Measurements from ENCODE around the gene POTEM. TPM values are rescaled to one million over a fixed set of nuclear protein-coding genes. Genes with fewer than 3 reads are reported as not detected.
"Not testable (repeated sequence)": the region's sequence is repeated elsewhere in the genome, so short reads cannot be mapped to it uniquely, and the experiment has no call there.

The POTEM gene
- not detected for total RNA-seq

DNA sequence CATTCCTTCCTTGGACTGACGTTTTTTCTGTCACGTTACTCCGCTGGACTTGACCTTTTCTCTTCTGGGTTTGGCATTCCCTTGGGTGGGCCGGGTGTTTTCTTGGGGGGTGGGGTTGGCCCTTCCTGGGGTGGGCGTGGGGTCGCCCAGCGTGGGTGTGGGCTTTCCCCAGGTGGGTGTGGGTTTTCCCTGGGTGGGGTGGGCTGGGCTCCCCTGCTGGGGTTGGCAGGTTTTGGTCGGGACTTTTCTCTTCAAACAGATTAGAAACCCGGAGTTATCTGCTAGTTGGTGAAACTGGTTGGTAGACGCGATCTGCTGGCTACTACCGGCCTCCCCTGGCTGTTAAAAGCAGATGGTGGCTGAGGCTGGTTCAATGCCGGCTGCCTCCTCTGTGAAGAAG, at the start of gene POTEM:
Gene POTEM (plus strand): TSS at position 301 of the 400 bp plus-strand sequence. CDS start 52 bp downstream, at position 353.
- H3K4me3 Mint-ChIP-seq; CTCF ChIA-PET; H3K27ac Mint-ChIP-seq; H3K36me3 Mint-ChIP-seq (ENCODE audit: low read depth); H3K4me1 Mint-ChIP-seq; H3K9me3 Mint-ChIP-seq; POLR2A ChIA-PET; DNase-seq; H3K27me3 Mint-ChIP-seq: not testable (repeated sequence)

DNA sequence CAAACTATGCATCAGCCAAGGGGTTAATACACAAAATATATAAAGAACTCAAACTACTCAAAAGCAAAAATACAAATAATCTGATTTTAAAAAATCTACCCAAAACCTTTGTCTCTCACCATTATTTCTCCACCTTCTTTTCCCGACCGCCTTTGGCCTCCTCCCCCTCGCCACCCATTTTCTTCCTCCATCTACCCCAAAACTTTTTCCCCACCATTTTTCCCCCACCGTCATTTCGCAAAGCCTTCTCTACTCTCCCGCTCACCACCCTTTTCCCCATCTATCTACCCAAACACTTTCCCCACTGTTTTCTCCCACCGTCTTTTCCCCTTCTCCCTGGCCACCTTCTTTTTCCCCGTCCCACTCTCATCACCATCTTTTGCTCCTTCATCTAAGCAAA, 48.9 kb upstream of the POTEM start:
- CTCF ChIA-PET; H3K9me3 Mint-ChIP-seq; H3K4me3 Mint-ChIP-seq; DNase-seq; H3K4me1 Mint-ChIP-seq; H3K27ac Mint-ChIP-seq; POLR2A ChIA-PET; H3K27me3 Mint-ChIP-seq; H3K36me3 Mint-ChIP-seq (ENCODE audit: low read depth): not testable (repeated sequence)

DNA sequence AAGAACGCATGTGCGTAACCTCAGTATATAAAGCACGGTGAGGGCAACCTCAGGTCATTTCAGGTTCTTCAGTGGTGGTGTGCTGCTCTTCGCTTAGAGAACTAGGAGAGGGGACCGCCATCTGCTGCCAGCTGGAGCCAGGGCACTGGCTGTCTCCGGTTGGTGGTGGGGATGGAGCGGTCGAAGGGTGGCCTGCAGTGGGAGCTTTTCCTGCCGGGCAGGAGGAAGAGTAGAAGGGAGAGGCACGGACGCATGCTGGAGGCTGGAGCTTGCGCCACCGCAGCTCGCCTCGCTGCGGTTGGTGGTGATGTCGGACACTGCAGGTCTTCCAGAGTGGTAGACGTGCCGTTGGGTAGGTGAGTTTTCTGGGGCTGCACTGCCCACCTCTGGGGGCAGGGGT, 47.2 kb upstream of the POTEM start:
- CTCF ChIA-PET; H3K27ac Mint-ChIP-seq; DNase-seq; H3K36me3 Mint-ChIP-seq (ENCODE audit: low read depth); POLR2A ChIA-PET; H3K4me3 Mint-ChIP-seq; H3K9me3 Mint-ChIP-seq; H3K27me3 Mint-ChIP-seq; H3K4me1 Mint-ChIP-seq: not testable (repeated sequence)

DNA sequence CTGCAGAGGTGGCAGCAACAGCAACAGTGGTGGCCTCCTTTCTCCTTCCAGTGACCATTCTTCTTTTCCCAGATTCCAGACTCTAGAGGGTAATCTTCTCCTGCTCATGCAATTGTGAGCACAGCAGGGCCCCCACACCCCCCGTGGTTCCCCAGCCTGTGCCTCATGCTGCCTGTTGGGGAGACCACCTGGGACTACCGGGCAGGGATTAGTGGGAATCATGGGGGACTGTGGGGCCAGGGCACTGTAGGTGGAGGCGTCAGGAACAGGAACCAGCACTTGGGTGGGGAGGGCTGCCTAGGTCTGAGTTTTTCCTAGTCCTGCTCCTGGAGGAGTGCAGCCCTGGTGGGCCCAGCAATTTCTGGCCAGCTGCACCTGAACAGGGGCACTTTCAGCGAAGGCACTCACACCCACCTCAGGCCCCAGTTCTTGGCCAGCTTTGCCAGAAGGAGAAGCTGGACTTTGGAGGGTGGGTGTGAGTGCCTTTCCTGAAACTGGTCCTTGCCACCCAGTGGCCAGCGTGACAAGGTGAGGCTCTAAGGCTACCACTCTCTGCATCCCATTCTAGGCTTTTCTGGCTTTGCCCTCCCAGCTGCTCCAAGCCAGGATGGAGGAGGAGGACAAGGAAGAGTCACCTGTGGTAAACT, 46.1 kb upstream of the POTEM start:
- H3K27me3 Mint-ChIP-seq; H3K27ac Mint-ChIP-seq; CTCF ChIA-PET; H3K36me3 Mint-ChIP-seq (ENCODE audit: low read depth); DNase-seq; H3K9me3 Mint-ChIP-seq; H3K4me1 Mint-ChIP-seq; POLR2A ChIA-PET; H3K4me3 Mint-ChIP-seq: not testable (repeated sequence)

DNA sequence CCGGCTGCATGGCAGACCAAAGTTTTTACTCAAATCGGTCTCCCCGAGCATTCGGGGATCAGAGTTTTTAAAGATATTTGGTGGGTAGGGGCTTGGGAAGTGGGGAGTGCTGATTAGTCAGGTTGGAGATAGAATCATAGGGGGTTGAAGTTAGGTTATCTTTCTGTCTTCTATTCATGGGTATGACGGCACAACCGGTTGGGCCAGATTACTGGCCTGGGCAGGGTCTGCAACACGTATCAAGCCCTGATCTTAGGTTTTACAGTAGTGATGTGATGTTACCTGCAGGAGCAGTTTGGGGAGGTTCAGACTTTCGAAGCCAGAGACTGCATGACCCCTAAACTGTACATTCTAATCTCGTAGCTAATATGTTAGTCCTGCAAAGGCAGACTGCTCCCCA, 30.4 kb upstream of the POTEM start:
- H3K36me3 Mint-ChIP-seq (ENCODE audit: low read depth); POLR2A ChIA-PET; H3K27ac Mint-ChIP-seq; H3K4me1 Mint-ChIP-seq; DNase-seq; CTCF ChIA-PET; H3K9me3 Mint-ChIP-seq; H3K27me3 Mint-ChIP-seq; H3K4me3 Mint-ChIP-seq: not testable (repeated sequence)

DNA sequence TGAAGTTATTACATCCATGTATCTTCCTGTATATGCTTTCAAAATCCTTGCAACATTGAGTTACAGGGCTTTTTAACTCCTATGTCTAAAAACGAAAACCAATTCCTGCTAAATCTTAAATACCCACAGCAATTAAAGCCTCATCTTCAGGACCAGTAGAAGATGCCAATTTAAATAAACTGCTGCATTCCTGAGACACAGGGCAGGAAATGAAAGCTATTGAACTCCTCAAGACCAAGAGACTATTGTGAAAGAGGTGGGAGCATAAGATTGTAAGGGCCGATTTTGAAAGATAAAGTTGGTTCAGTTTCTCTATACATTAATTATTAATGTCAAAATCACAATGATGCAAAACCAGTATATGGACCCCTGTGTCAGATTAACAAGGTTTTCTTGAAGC, 28.5 kb upstream of the POTEM start:
- DNase-seq; H3K36me3 Mint-ChIP-seq (ENCODE audit: low read depth); H3K27ac Mint-ChIP-seq; H3K4me1 Mint-ChIP-seq; H3K27me3 Mint-ChIP-seq; H3K9me3 Mint-ChIP-seq; H3K4me3 Mint-ChIP-seq; CTCF ChIA-PET; POLR2A ChIA-PET: not testable (repeated sequence)

DNA sequence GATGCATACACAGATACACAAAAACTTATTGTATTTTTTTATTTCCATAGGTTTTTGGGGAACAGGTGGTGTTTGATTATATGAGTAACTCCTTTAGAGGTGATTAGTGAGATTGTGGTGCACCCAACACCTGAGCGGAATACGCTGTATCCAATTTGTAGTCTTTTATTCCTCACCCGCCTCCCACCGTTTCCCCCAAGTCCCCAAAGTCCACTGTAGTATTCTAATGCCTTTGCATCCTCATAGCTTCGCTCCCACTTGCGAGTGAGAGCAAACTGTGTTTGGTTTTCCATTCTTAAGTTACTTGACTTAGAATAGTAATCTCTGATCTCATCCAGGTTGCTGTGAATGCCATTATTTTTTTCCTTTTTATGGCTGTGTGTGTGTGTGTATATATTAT, 17.3 kb upstream of the POTEM start:
- H3K27me3 Mint-ChIP-seq; H3K4me3 Mint-ChIP-seq; DNase-seq; H3K4me1 Mint-ChIP-seq; POLR2A ChIA-PET; H3K9me3 Mint-ChIP-seq; CTCF ChIA-PET; H3K27ac Mint-ChIP-seq; H3K36me3 Mint-ChIP-seq (ENCODE audit: low read depth): not testable (repeated sequence)

DNA sequence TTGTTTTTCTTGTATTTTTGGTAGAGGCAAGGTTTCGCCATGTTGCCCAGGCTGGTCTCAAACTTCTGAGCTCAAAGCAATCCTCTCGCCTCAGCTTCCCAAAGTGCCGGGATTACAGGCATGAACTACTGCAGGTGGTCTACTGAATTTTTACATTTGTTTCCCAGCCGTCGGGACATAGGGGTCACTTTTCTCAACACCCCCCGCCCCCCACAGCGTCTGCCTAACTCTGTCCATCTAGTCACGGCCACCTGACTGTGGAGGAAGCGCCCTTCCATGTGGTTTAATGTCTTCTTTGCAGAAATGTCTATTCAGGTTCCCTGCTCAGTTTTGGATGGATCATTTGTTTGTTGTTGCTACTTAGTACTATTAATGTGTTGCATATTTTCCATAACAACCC, 14.1 kb upstream of the POTEM start:
- DNase-seq; CTCF ChIA-PET; POLR2A ChIA-PET; H3K36me3 Mint-ChIP-seq (ENCODE audit: low read depth); H3K9me3 Mint-ChIP-seq; H3K27me3 Mint-ChIP-seq; H3K4me1 Mint-ChIP-seq; H3K4me3 Mint-ChIP-seq; H3K27ac Mint-ChIP-seq: not testable (repeated sequence)

DNA sequence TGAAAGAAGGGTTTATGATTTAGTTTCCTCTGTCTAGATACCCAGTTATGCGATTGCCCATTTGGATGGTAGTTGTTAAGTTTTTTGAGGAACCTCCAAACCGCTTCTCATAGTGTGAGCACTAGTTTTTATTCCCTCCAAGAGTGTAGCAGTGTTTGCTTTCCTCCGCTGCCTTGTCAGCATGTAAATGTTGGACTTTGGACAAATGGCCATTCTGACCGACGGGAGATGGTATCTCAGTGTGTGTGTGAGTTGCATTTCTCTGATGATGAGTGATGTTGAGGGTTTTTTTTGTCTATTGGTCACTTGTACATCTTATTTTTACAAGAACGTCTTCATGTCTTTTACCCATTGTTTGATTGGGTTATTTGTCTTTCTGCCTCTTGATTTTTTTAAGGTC, 11.4 kb upstream of the POTEM start:
- H3K36me3 Mint-ChIP-seq (ENCODE audit: low read depth); DNase-seq; H3K4me1 Mint-ChIP-seq; H3K4me3 Mint-ChIP-seq; H3K27ac Mint-ChIP-seq; H3K9me3 Mint-ChIP-seq; POLR2A ChIA-PET; CTCF ChIA-PET; H3K27me3 Mint-ChIP-seq: not testable (repeated sequence)

DNA sequence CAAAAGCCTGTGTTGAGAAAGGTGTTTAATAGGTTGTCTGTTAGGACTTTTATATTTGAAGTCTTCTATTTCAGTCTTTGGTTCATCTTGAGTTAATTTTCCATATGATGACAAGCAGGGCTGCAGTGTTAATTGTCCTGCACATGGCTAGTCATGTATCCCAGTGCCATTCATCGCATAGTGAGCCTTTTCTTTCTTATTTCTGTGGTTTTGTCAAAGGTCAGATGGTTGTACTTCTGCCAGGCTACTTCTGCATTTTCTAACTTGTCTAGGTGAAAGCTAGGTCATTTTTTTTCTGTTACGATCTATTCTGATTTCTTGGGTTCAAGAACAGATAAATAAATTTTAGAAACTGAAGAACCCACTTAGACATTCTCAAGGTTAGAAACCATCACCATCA, 5.7 kb upstream of the POTEM start:
- H3K36me3 Mint-ChIP-seq (ENCODE audit: low read depth); CTCF ChIA-PET; H3K4me1 Mint-ChIP-seq; H3K9me3 Mint-ChIP-seq; H3K27ac Mint-ChIP-seq; H3K27me3 Mint-ChIP-seq; H3K4me3 Mint-ChIP-seq; POLR2A ChIA-PET; DNase-seq: not testable (repeated sequence)

DNA sequence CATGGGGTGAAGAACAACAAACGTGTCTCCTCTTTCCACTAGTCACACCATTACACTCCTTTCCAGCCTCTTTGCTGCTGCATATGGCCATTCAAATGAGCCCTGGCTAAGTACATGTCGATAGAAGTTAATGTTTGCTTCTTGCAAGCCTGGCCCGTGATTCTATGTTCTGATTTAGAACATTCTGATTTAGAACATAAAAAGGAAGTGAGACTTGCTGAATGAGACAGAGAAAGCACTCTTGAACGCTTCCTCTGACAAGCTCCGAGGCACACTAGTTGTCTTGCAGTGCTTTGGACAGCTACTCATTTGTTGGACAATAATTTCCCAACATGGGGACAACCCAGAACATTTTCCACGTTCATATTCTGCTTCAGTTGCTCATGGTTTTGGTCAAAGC, 5.1 kb upstream of the POTEM start:
- H3K9me3 Mint-ChIP-seq; H3K36me3 Mint-ChIP-seq (ENCODE audit: low read depth); H3K4me3 Mint-ChIP-seq; H3K27me3 Mint-ChIP-seq; H3K27ac Mint-ChIP-seq; H3K4me1 Mint-ChIP-seq; POLR2A ChIA-PET; CTCF ChIA-PET; DNase-seq: not testable (repeated sequence)

DNA sequence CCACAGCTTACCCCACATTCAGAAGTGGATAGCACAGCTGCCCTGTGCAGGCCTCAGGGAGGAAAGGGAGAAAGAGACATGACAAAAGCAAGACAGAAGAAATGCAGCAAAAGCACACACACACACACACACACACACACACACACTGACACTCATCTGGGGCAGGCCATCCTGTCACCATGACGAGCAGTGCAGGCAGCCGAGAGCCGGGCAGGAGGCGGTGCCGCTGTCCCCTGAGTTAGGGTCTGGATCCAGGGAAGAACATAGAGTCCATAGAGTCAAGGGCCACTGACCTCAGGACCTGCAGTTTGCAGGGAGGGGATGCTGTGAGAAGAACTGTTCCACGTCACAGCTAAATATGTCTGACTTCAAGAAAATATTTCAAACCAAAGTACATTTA, 4.0 kb upstream of the POTEM start:
- POLR2A ChIA-PET; H3K4me3 Mint-ChIP-seq; H3K4me1 Mint-ChIP-seq; CTCF ChIA-PET; DNase-seq; H3K27ac Mint-ChIP-seq; H3K36me3 Mint-ChIP-seq (ENCODE audit: low read depth); H3K9me3 Mint-ChIP-seq; H3K27me3 Mint-ChIP-seq: not testable (repeated sequence)

DNA sequence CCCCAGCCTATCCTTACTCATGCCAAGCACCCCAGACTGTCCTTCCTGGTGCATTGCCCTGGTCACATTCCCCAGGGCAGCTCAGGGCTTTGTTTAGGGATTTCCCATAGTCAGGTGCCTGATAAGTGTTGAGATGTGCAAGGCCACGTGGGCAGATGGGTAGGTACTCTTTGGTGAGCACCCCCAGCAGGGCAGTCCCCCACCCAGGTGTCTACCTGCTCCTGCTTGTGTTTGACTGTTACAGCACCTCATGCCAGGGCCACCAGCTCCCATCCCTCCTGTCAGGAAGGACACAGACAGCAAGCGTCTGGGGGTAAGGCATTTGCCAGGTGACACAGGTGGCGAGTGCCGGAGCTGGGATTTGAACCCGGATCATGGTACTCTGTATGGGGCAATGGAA, 2.4 kb upstream of the POTEM start:
- H3K36me3 Mint-ChIP-seq (ENCODE audit: low read depth); H3K4me1 Mint-ChIP-seq; DNase-seq; H3K9me3 Mint-ChIP-seq; H3K27me3 Mint-ChIP-seq; POLR2A ChIA-PET; CTCF ChIA-PET; H3K27ac Mint-ChIP-seq; H3K4me3 Mint-ChIP-seq: not testable (repeated sequence)

DNA sequence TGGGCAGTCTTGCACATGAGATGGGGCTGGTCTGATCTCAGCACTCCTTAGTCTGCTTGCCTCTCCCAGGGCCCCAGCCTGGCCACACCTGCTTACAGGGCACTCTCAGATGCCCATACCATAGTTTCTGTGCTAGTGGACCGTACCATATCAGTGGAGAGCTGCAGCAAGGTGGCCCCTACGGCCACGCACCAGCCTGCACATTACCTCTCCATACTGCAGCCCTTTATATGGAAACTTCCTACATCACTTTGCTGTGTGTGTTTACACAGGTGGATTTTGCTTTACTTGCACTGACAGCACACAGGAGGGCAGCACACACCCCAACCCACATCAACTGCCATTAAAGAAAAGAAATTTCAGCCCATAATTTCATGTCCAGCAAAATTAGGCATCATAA, 35.3 kb downstream of the POTEM start:
- H3K27ac Mint-ChIP-seq; DNase-seq; CTCF ChIA-PET; H3K4me3 Mint-ChIP-seq; H3K9me3 Mint-ChIP-seq; POLR2A ChIA-PET; H3K36me3 Mint-ChIP-seq (ENCODE audit: low read depth); H3K27me3 Mint-ChIP-seq; H3K4me1 Mint-ChIP-seq: not testable (repeated sequence)

DNA sequence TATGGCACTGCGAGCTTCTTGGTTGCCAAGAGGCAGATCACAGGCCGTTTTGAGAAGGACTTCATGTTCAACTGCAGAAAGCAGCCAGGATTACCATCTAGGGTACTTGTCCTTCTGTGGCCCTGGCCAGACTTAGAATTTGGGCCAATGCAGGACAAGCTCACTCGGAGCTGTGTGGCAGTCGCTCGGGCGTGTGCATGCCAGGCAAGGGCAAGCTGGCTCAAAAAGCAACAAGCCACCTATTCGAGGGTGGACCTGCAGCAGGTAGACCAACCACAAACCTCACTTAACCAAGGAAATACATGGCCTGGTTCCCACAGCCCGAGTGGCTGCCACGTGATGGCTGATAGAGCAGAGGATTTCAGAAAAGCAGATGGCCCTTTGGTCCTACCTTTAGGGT, 39.3 kb downstream of the POTEM start:
- H3K9me3 Mint-ChIP-seq; H3K27me3 Mint-ChIP-seq; H3K27ac Mint-ChIP-seq; DNase-seq; CTCF ChIA-PET; H3K4me1 Mint-ChIP-seq; POLR2A ChIA-PET; H3K4me3 Mint-ChIP-seq; H3K36me3 Mint-ChIP-seq (ENCODE audit: low read depth): not testable (repeated sequence)
